Transverse colon (tissue), 4 donors: ENCODE data around the gene PLA2G2E. TPM values are rescaled to one million over a fixed set of nuclear protein-coding genes. Genes with fewer than 3 reads are reported as not detected.

Source experiments
- DNase-seq: peaks from one replicate; pipeline ENCODE4 v3.0.0-alpha.2; 2019
- H3K27ac ChIP-seq, 4 donors: fragments of 200-600 bp; sonication (generic); 2 replicates each; pipeline ENCODE4 v1.5.1; 2016 to 2018; ENCODE audit warnings: inconsistent platforms in 4 of 4
- H3K27me3 ChIP-seq: fragments of 200-600 bp; sonication (generic); 2 replicates; pipeline ENCODE4 v1.5.1; 2017; ENCODE audit warnings: inconsistent platforms
- H3K36me3 ChIP-seq, 4 donors: fragments of 200-600 bp; sonication (generic); 2 replicates each; pipeline ENCODE4 v1.5.1; 2017 to 2019; ENCODE audit warnings: inconsistent platforms in 4 of 4
- H3K4me1 ChIP-seq, 4 donors: fragments of 200-600 bp; sonication (generic); 2 replicates each; pipeline ENCODE4 v1.5.1; 2017 to 2020; ENCODE audit warnings: inconsistent platforms in 4 of 4
- H3K4me3 ChIP-seq, 4 donors: fragments of 200-600 bp; sonication (generic); 1 replicate in 1 of 4; 2 replicates in 3 of 4; pipeline versions ENCODE4 v1.5.1 to v1.6.1; 2017 to 2019; ENCODE audit warnings: inconsistent platforms in 4 of 4
- H3K9me3 ChIP-seq, 2 donors: fragments of 200-600 bp; sonication (generic); 2 replicates each; pipeline ENCODE4 v1.5.1; 2017 to 2019; ENCODE audit warnings: inconsistent platforms in 2 of 2
- EP300 ChIP-seq: sonication (generic); formaldehyde crosslinking; IDR thresholded peaks from one replicate; pipeline ENCODE4 v1.6.1; 2017; ENCODE audit warnings: antibody characterized with exemption, low read depth
- POLR2A ChIP-seq: fragments of 450-650 bp; IDR thresholded peaks from one replicate; pipeline ENCODE4 v1.6.1; 2016; ENCODE audit warnings: antibody characterized with exemption, mild to moderate bottlenecking, moderate library complexity
- POLR2AphosphoS5 ChIP-seq, 3 donors: sonication (generic); formaldehyde crosslinking; IDR thresholded peaks; one replicate each; pipeline ENCODE4 v1.6.1; 2016; ENCODE audit warnings: antibody characterized with exemption in 3 of 3
- WGBS, 2 donors: methylation state at CpG; one replicate each; pipeline ENCODE4 v1.1.5; 2018; ENCODE audit warnings: low coverage in 1 of 2; 5-methylcytosine and 5-hydroxymethylcytosine counted together
- in situ Hi-C, 4 donors: fragments of 200-750 bp; cut with MboI; loops; one replicate each; pipeline versions ENCODE4 v1.15.0 to v1.15.1; 2017; ENCODE audit warnings: low sequenced_read_pairs in 3 of 4, low pct_ligation_motif_present in 1 of 4, low pct_unique_long_range_greater_than_20kb in 1 of 4
- intact Hi-C: fragments of 100-400 bp; cut with DNase I; formaldehyde crosslinking; loops from one replicate; pipeline ENCODE4 v1.15.1; 2023; ENCODE audit warnings: low total_unique reads
- total RNA-seq, 4 donors: library from RNA; depleted of rRNA; stranded (reverse); fragments of >200 nt; gene quantifications; one replicate each; pipeline ENCODE4 v1.1.0, GENCODE V29; 2016
- TF ChIP-seq, protein P1 (sequence below), 5 experiments: fragments of 200-600 bp in 3 of 5; fragments of 450-650 bp in 2 of 5; sonication (generic) in 3 of 5; IDR thresholded peaks; 1 replicate in 2 of 5; 2 replicates in 3 of 5; pipeline ENCODE4 v1.5.1; 2016 to 2017; ENCODE audit warnings: antibody characterized with exemption in 5 of 5, inconsistent platforms in 3 of 5, mild to moderate bottlenecking in 2 of 5, moderate library complexity in 1 of 5

Gene PLA2G2E
- total RNA-seq, 4 donors from 2014 or later, result not detected

GRCh38 chr1:19942657-19943056, 19.2 kb upstream of the PLA2G2E start:
- Histone ChIP-seq H3K27me3 (peaks cover 4% of the 10 kb centered on the region), H3K27ac (no peak overlapping the region), H3K4me3 (no peak overlapping the region), H3K4me1 (no peaks in the 10 kb centered on the region), H3K36me3 (no peaks in the 10 kb centered on the region), H3K9me3 (no peaks in the 10 kb centered on the region)
- TF ChIP-seq EP300, result no peak
- no peak for DNase-seq
- intact Hi-C loops, result no loop called here
- WGBS, 2 donors, result 92 to 95% methylated on average over 2 of the region's 2 CpGs
- in situ Hi-C loops, result no loop called here

- Histone ChIP-seq H3K36me3 (no peaks in the 10 kb centered on the region), H3K4me1 (no peaks in the 10 kb centered on the region), H3K27me3 (peaks cover 4% of the 10 kb centered on the region), H3K27ac (no peak overlapping the region), H3K4me3 (no peak overlapping the region), H3K9me3 (no peaks in the 10 kb centered on the region)
- TF ChIP-seq POLR2AphosphoS5 (IDR thresholded peaks at IDR 0.05) (no peak), POLR2A (no peak), EP300 (no peak)
- TF ChIP-seq, protein P1, sequence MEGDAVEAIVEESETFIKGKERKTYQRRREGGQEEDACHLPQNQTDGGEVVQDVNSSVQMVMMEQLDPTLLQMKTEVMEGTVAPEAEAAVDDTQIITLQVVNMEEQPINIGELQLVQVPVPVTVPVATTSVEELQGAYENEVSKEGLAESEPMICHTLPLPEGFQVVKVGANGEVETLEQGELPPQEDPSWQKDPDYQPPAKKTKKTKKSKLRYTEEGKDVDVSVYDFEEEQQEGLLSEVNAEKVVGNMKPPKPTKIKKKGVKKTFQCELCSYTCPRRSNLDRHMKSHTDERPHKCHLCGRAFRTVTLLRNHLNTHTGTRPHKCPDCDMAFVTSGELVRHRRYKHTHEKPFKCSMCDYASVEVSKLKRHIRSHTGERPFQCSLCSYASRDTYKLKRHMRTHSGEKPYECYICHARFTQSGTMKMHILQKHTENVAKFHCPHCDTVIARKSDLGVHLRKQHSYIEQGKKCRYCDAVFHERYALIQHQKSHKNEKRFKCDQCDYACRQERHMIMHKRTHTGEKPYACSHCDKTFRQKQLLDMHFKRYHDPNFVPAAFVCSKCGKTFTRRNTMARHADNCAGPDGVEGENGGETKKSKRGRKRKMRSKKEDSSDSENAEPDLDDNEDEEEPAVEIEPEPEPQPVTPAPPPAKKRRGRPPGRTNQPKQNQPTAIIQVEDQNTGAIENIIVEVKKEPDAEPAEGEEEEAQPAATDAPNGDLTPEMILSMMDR (IDR thresholded peaks at IDR 0.05), result no peak
- 60 to 68% methylated on average over 3 of the region's 3 CpGs for WGBS, 2 donors
- in situ Hi-C loops (no loop called here), intact Hi-C loops (no loop called here)
- DNase-seq, result no peak
Measured at GRCh38 chr1:19942088-19942487, 18.7 kb upstream of the PLA2G2E start.

DNA sequence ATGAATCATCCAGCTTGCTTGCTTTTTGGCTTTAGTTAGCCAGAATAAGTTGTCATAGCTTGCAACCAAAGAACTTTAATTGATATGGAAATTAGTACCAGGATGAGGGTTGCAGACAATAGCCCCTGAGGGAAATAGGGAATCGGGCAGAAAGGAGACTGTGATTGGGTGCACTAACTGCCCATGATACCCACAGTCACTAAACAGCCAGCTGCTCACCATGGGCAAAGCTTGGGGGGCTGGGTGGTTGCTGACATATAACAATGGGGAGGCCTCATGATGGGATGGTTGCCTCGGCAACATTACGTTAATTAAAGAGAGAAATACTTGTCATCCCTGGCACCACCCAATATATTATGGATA, 17.8 kb upstream of the PLA2G2E start:
- Histone ChIP-seq H3K27ac (no peak overlapping the region), H3K27me3 (peaks cover 4% of the 10 kb centered on the region), H3K4me3 (no peak overlapping the region), H3K9me3 (no peaks in the 10 kb centered on the region), H3K4me1 (no peaks in the 10 kb centered on the region), H3K36me3 (no peaks in the 10 kb centered on the region)
- no peak for TF ChIP-seq POLR2A
- no peak for TF ChIP-seq EP300
- TF ChIP-seq POLR2AphosphoS5 (IDR thresholded peaks at IDR 0.05), result no peak
- TF ChIP-seq, protein P1 (IDR thresholded peaks at IDR 0.05), result no peak
- intact Hi-C loops, result no loop called here
- in situ Hi-C loops, result no loop called here
- DNase-seq, result no peak
- WGBS, 2 donors, result 87 to 92% methylated on average over 2 to 3 of the region's 3 CpGs

DNA sequence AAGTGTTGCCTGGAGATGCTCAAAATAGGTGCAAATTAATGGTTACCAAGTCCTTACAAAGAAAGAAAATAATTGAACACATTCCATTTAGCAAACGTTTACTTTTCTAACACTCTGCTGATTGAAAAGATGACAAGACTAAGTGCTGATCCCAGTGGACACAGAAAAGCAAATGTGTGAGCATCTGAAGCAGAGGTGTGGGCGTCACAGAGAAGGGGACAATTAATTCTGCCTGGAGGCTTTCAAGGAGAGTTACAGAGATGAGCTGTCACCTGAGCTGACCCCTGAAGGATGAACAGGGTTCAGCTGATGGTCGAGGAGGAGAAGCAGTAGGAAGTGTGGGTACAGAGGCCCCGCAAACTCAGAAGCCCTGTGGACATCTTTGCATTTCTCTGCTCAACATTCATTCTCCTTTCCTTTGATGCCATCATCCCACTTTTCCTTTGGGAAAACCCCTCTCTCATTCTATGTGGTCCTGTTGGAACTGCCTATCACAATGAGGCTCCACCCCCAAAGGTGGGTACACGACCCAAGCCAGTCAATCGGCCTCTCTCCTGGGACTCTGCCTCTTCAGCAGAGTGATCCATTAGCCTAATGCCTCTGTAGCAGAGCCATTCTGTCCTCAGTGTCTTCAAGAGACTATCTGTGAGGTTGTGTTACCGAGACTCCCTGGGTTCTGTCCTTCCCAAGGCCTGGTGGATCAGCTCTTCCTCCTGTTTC, 17.2 kb upstream of the PLA2G2E start:
- TF ChIP-seq POLR2A, result no peak
- no peak for TF ChIP-seq POLR2AphosphoS5 (IDR thresholded peaks at IDR 0.05)
- TF ChIP-seq, protein P1 (IDR thresholded peaks at IDR 0.05), result no peak
- TF ChIP-seq EP300, result no peak
- Histone ChIP-seq H3K4me1 (no peaks in the 10 kb centered on the region), H3K4me3 (no peak overlapping the region), H3K27ac (no peak overlapping the region), H3K36me3 (no peaks in the 10 kb centered on the region), H3K27me3 (no peaks in the 10 kb centered on the region), H3K9me3 (no peaks in the 10 kb centered on the region)
- in situ Hi-C loops (no loop called here), intact Hi-C loops (no loop called here)
- DNase-seq, result no peak
- WGBS, 2 donors, result 47 to 70% methylated on average over 4 to 7 of the region's 7 CpGs

DNA sequence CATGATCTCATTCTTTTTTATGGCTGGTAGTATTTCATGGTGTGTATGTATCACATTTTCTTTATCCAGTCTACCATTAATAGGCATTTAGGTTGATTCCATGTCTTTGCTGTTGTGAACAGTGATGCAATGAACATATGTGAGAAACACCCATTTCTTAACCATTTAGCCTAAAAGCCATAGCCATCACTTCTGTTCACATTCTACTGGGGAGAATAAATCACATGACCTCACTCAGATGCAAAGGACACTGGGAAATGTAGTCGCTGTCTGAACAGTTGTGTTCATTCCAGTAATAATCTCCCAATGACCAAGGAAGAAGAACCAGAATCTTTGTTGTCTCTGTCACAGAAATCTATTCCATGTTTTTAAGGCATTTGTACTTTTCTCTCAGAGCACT, 15.1 kb upstream of the PLA2G2E start:
- H3K9me3 ChIP-seq, result no peaks in the 10 kb centered on the region
- DNase-seq, result no peak
- in situ Hi-C loops (no loop called here), intact Hi-C loops (no loop called here)
- TF ChIP-seq POLR2A (no peak), EP300 (no peak), POLR2AphosphoS5 (IDR thresholded peaks at IDR 0.05) (no peak)
- TF ChIP-seq, protein P1 (IDR thresholded peaks at IDR 0.05), result no peak
- WGBS, 2 donors, result 71 to 90% methylated on average over 1 of the region's 1 CpG
- no peaks in the 10 kb centered on the region for H3K4me1 ChIP-seq
- H3K36me3 ChIP-seq, result no peaks in the 10 kb centered on the region
- H3K27ac ChIP-seq, result no peak overlapping the region
- H3K4me3 ChIP-seq, result no peak overlapping the region
- H3K27me3 ChIP-seq, result no peaks in the 10 kb centered on the region
